GM19372 (cell line): Measurements from ENCODE around the gene NEO1.

Experiments
- ATAC-seq: cut with Tn5 transposase; IDR thresholded peaks from one replicate; pipeline ENCODE4 v1.9.1; 2021; ENCODE audit warnings: mild to moderate bottlenecking, low read depth, moderate library complexity; ENCODE audit not compliant: unreplicated experiment

The NEO1 gene

DNA sequence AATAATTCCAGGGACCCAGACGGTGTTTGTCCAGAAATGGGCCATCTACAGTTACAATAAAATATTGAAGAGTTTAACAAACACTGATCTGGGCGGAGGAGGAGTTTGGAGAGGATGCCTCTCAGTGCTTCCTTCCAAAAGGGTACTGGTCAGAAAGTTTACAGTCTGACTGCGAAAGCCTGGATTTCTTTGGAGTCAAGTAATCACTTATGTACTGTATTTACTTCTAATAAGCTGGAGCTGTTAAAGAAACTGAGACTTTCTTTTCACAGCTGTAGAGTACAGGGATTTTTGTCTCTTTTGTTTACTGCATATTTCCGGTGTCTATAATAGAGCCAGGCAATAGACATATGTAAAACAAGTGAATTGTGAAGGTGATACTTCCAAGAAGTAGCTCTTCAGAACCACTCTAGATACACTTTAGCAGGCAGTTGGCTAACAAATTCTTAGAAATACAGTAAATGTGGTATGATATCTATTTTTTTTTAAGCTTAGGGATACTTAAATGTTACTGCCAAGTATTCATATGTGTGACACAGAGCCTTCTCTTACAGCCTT is 22.1 kb upstream of the NEO1 start:
- ATAC-seq = no peak

DNA sequence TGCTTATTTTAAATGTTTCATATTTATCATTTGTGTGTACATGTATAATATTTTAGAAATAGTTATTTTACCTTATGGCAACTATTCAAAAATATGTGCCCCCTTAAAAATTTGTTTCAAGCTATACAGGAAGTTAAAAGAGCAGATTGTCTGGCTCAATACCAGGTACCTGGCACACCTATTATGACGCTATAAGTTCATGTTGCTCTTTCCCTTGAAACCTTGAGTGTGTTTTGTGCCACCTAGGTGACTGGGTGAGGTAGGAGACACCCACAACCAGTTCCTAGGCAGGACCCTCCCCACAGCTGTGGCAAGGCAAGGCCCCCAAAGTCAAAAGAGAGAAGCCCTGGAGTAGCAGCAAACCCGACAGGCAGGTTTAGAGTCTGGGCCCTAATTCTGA is 20.6 kb upstream of the NEO1 start:
- ATAC-seq = no peak

DNA sequence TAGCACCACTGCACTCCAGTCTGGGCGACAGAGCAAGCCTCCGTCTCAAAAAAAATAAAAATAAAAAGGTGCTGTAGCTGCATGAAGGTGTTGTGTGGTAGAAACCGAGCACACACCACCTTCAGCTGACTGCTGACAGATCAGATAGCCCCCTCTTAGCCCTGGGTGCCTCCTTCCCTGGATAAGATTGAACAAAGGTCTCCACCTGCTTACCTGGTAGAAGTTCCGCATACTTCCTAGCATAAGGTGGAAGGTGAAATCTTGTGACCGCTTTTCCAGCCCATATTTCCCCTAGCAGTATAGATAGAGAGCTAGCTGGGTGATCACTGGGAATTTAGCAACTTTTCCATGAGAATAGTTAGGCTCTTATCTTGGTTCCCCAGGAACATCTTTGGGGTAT is 18.7 kb upstream of the NEO1 start:
- no peak for ATAC-seq

DNA sequence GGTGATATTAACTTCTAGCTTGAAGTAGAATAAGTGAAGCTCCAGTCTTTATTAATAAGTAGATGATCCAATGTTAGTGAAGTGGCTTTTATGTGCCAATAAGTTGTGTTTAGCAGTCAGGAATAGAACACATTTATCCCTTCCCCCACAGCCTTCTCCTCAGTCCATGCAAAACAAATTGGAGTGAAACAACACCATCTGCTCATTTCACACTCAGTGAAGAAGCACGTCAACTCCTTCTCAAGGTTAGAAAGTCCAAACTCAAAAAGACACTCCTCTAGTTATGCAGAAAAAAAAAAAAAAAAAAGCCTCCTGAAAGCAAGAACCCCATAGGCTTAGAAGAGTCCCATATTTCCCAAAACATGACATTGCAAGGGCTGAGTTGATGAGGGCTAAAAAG is 18.0 kb upstream of the NEO1 start:
- no peak for ATAC-seq

DNA sequence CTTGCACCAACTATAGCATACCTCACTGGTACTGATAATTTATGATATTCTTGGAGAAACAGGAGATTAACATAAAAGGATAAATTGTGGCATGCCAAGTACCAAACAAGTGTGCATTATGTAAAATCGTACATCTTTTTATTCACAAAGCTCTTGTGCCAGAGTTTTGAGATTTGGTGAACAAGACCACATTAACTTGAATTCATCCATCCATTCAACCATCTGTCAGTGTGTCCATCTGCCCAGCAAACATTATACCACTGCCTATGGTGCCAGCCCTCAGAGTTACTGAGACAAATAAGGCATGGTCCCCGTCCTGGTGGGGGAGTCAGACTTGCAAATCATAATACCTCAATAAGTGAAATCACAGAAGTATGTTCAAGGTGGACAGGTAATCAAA is 17.0 kb upstream of the NEO1 start:
- ATAC-seq = no peak

DNA sequence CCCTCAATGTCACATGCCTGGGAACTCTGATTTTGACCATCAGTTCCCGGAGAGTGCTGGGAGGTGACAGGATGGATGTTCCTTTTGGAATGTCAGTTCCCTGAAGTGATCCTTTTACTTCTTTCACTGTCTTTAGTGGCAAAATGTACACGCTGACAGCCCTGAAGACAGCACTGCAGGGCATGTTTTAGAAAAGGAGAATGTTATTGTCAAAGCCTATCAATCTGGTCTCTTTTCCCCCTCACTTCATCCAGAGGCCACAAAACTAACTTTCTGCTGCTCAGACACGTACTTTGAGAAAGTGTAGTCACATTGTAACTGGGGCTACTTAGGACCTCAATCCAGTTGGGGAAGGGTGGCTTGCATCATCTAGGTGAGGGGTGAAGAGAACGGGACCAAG is 14.0 kb upstream of the NEO1 start:
- no peak for ATAC-seq

DNA sequence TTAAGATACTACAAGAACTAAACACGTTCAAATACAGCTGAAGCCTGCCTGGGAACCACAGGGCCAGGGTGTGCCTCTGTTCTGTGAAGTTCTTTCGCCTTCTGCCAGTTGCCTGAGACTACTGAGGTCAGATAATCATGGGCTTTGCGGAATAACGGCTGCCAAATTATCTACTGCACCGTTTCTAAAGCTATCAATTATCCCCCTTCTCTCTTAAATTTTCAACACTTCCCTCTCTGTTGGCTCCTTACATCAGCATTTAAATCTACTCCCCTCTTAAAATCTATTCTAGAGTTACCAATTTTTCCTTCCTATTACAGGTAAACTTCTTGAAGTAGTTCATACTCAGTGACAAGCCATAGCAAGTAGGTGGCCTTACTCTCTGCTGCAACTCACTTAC is 6.2 kb upstream of the NEO1 start:
- ATAC-seq = no peak

DNA sequence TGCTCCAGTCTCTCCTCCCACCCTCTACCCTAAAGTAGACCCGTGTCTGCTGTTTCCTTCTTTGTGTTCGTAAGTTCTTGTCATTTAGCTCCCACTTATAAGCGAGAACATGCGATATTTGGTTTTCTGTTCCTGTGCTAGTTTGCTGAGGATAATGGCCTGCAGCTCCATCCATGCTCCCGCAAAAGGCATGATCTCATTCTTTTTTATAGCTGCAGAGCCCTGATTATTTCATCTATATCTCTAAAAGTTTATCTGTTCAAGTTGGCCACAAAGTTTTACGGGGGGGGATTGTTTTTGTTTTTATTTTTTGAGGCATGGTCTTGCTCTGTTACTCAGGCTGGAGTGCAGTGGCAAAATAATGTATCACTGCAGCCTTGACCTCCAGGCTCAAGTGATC is 4.4 kb upstream of the NEO1 start:
- no peak for ATAC-seq

DNA sequence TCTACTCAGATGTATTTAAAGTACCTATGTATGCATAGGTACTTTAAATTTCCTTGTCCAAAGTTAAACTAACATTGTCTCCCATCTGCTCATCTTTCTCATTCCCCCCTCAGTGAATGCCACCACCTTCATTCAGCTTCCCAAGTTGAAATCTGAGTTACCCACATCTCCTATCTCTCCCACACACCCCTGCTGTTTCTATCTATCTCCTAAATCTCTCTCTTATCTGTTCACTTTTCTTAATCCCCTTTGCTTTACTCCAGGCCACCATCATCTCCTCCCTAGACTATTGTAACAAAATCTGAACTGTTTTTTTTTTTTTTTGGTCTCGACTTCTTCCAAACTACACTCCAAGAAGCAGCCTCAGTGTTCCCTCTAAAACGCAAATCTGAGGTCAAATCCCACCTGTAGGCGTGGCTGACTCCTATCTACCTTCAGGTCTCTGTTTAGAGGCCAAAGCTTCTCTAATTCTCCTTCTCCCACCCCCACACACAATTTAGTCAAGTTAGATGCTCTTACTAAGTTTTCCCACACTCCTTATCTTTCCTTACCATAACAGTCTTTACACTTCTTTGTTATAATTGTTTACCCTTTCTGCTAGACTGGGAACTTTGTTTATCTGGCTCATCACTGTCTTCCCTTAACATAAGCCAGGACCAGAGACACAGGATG is 3.5 kb upstream of the NEO1 start:
- ATAC-seq = no peak

DNA sequence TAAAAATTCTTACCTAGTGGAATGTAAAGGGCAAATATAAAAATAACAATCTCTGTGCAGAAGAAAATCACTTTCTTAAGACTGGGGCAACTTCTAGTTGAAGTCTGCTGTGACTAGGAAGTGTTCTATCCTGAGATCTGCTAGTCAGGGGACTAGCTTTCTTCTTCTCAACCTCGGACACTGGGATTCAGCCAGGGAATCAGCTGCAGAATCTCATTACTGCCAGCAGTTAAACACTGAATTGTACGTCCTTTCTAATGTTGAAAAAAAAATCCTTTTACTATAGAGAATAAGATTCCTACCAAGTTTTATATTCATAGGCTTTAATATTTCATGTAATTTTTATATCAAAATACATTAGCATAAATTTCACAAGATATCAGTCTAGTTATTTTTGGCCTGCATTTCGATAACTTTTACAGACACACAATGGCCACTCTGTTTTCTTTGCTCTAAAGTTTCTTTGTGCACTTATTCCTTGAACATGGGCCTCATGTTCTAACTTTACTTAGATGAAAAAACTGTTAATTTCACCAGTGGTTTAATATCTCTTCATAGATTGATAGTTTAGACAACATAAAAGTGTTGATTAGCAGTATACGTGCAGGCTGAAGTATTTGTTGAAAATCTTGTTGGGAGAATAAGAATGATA is 2.6 kb upstream of the NEO1 start:
- no peak for ATAC-seq

DNA sequence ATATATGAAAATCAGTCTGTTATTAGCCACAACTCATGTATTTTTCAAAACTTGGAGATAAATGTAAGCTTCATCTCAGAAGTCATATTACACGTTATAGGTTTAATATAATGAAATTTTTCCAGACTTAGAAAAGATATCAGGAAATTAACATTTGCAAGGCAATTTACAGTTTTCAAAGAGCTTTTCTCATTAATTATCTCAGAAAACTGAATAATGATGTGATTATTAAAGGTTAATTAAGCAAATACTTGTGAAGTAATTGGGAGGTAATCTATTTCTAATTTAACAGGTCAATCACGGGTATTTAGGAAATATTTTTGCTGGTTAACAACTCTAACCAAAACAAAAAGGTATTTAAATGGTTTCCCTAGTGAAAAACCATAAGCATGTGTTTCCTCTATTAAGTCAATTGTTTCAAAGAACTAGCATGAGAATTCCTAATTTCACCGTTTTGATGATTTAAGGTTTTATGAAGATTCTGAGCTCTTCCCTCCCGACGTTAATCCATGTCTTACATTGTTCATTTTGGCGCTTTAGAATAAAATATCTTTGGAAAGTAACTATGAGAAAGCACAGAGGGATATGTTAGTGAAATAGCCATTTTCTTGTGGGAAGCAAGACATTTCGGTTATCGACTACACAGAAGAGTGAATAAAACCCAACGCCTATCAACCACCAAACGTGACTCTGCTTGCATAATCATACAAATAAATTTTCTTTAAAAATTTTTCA is 1.5 kb upstream of the NEO1 start:
- no peak for ATAC-seq

DNA sequence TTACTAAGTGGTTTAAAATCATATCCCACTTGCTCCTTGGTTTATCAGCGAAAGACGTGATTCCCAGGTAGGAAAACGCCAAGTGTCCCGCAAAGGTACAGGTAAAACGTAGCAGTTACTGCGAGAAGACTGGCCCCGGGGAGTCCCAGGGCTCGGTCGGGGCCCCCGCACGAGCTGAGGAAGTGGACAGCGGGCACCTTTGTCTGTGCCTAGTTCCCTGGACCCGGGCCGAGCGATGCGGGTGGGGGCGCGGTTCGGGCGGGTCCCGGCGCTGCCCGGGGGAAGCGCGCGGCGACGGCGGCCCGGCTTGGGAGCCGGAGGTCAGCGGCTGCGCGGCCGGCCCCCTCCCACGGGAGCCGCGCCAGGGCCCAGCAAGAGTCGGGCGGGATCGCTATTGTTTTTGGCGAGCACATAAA is 864 bp upstream of the NEO1 start:
- ATAC-seq = no peak

DNA sequence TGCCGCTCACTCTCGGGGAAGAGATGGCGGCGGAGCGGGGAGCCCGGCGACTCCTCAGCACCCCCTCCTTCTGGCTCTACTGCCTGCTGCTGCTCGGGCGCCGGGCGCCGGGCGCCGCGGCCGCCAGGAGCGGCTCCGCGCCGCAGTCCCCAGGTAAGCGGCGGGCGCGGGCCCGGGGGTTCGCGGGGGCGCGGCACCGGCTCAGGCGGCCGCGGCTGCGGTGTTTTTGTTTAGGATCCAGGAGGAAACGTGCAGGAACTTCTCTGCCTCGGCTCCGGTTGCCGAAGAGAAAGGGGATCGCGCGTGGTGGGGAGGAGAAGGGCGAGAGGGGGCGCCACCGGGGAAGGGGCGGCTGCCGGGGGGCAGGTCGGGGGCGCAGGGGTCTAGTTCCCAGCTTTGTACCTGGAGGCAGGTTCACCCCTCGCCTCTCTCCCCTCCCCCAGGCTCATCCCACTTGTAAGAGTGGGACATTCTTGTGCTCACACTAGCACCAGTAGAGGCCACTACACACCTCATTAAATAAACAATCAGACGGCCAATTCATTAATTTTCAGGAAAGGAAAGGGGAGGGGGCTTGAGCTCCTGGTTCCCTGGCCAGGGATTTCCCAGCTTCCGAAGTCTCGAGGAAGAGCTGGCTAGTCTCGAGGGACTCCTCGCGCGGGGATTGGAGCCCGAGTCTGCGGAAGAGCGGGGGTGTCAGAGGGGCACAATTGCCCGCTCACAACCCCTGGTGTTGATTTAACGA is 562 bp downstream of the NEO1 start:
- peak; percentile 30 for ATAC-seq

DNA sequence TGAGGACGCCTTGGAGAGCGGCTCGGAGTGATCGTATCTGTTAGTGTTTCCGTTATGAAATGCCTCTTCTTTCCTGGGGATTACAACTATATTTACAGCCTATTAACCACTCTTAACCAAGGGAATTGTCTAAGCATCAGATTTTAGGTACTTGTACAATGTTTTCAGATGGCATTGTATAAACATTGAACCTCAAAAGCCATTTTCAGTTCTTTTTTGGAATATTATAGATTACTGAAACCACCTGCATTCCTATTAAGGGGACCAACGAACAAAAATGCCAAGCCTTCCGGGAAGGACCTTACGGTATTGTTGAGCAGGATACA is 1.1 kb downstream of the NEO1 start:
- no peak for ATAC-seq

DNA sequence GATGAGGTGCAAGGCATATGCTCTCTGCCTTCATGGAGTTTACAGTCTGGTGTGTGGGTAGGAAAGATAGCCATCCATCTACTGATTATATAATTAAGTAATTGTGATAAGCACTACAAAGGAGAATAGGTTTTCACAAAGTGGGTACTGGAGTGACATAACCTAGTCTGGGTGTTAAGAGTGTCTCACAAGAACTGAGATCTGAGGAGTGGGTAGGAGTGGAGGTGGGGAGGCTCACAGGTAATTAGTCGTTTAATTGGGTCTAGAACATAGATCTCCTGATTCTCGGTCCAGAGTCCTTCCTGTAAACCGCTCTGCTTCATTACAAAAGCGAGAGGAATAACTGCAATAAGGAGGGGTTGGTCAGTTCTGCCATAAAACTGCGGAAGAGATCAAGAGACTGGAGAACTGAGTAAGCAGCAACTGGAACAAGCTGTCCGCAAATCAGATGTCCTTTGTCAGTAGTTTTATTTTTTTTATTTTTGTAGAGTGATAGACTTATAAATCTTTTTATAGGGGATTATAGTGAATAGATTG is 2.2 kb downstream of the NEO1 start:
- ATAC-seq = no peak

DNA sequence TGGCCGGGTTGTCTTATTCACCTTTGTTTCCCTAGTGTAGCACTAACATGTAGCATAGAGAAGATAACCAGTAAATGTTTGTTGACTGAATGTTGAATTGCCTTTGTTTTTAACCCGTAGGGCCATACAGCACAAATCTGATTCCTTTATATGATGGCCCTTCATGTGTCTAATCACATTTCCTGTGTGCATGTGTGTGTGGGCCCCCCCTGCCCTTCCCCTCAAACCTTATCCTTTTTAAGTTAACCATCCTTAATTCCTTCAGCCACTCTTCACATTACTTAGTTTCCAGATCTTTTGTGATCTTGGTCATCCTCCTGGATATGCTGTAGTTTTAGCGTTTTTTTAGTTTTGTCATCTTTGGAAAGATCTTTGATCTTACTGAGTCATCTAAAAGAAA is 4.2 kb downstream of the NEO1 start:
- no peak for ATAC-seq

DNA sequence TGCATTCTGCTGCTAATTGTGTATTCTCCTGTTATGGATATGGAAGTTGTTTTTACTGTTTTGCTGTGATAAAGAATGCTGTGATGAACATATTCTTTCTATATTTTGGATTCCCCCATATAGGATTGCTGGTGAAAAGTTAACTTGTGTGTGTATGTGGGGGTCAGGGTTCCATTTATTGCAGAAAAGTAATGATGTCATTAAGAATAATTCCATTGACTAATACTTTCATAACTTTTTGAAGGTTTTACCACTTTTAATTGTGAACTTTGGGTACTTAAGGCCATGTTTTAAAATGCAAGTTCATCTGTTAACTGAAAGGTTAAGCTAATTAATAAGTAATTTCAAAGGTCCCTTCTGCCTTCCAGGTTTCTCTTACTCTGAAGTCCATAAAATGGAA is 6.2 kb downstream of the NEO1 start:
- ATAC-seq = no peak

DNA sequence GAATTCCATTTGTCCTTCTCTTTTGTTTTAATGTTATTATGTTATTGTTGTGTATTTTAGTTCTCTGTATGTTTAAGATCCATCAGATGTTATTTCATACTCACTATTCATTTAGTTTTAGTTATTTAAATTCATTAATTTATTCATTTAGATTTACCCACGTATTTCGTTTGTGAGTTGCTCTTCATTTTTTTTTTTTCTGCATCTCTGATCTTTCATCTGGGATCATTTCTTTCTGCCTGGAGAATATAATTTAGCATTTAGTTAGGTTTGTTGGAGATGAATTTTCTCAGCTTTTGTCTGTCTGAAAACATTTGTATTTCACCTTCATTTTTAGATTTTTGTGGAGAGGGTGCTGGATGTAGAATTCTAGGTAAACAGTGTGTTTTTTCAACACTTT is 12.9 kb downstream of the NEO1 start:
- ATAC-seq = no peak

DNA sequence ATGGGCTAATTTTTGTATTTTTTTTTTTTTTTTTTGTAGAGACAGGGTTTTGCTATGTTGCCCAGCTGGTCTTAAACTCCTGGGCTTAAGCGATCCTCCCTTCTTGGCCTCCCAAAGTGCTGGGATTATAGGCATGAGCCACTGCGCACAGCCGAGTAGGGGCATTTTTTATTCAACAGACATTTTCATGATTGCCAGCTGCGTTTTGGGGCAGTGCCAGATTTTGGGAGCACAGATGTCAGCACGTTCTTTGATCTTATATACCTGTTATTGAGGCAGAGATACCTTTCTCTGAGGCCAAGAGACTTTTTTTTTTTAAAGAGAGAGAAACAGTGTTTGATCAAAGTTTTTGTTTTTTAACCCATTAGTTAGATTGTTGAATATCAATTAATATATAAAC is 16.8 kb downstream of the NEO1 start:
- ATAC-seq = no peak

DNA sequence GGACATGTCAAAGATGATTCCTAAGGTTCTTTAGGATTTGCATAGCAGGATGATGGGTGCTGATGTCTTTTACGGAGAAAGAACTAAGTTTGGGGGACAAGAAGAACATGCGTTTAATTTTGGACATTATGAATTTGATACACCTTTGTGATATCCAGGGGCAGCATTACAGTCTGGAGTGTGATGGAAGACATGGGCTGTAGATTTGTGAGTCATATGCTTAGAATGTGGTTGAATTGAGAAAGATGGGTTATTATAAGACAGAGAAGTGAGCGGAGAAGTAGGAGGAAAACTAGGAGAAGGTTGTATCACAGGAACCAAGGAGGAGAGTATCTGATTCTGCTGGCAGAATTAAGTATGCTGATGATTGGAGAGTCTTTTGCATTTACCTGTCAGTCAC is 20.6 kb downstream of the NEO1 start:
- ATAC-seq = no peak

DNA sequence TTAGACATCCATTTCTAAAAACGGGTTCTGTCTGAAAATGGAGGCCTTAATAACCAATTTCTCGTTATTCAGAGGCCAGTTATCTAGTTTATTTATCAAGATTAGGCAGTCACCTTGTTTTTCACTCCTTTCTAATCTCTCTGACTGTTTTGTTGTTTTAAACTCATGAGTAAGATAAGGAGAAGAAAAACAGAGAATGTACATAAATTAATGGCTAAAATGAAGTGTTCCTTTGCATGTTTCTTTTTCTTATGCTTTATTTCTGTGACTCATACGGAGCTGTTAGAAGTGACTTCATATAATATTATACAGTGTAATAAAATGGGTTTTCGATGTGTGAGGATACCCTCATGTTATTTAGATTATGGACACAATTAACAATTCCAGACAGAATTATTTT is 22.0 kb downstream of the NEO1 start:
- no peak for ATAC-seq
